Ishikawa (cell line): ENCODE data around the gene GAS2L3.
A peak's percentile ranks its signal among the peaks of the same experiment; 100 is the strongest.

Experiments
- CEBPB ChIP-seq: IDR thresholded peaks from 2 replicates; pipeline ENCODE4 v1.6.1; 2012
- CREB1 ChIP-seq: IDR thresholded peaks from 2 replicates; pipeline ENCODE4 v1.6.1; 2012; ENCODE audit warnings: low read depth
- EGR1 ChIP-seq: IDR thresholded peaks from 2 replicates; pipeline ENCODE4 v1.6.1; 2012
- EP300 ChIP-seq: IDR thresholded peaks from 2 replicates; pipeline ENCODE4 v1.6.1; 2012; ENCODE audit warnings: borderline replicate concordance
- FOXM1 ChIP-seq: IDR thresholded peaks from 2 replicates; pipeline ENCODE4 v1.6.1; 2012; ENCODE audit warnings: low read depth, borderline replicate concordance
- MAX ChIP-seq: IDR thresholded peaks from 2 replicates; pipeline ENCODE4 v1.6.1; 2012
- NFIC ChIP-seq: IDR thresholded peaks from 2 replicates; pipeline ENCODE4 v1.6.1; 2012
- RAD21 ChIP-seq: IDR thresholded peaks from 2 replicates; pipeline ENCODE4 v1.6.1; 2012; ENCODE audit warnings: low read depth
- REST ChIP-seq: IDR thresholded peaks from 2 replicates; pipeline ENCODE4 v1.6.1; 2012; ENCODE audit warnings: low read depth, mild to moderate bottlenecking
- TAF1 ChIP-seq: IDR thresholded peaks from 2 replicates; pipeline ENCODE4 v1.6.1; 2012; ENCODE audit warnings: low read depth, mild to moderate bottlenecking
- TCF12 ChIP-seq: IDR thresholded peaks from 2 replicates; pipeline ENCODE4 v1.6.1; 2012; ENCODE audit warnings: low read depth
- TEAD4 ChIP-seq: IDR thresholded peaks from 2 replicates; pipeline ENCODE4 v1.6.1; 2012
- USF1 ChIP-seq: IDR thresholded peaks from 2 replicates; pipeline ENCODE4 v1.6.1; 2012
- YY1 ChIP-seq: IDR thresholded peaks from 2 replicates; pipeline ENCODE4 v1.6.1; 2012; ENCODE audit warnings: low read depth
- ZBTB7A ChIP-seq: IDR thresholded peaks from 2 replicates; pipeline ENCODE4 v1.6.1; 2012; ENCODE audit warnings: low read depth

The GAS2L3 gene

GRCh38 chr12:100573292-100574186, at the start of gene GAS2L3:
Gene GAS2L3 (plus strand): TSS chr12:100573684. CDS start chr12:100594905, 21,221 bp downstream.
- TF ChIP-seq EP300 (no peak; the same call in 1 of the 2 replicates), TCF12 (peak; percentile 62), CREB1 (no peak), ZBTB7A (peak; percentile 56; the same call in 1 of the 2 replicates), EGR1 (peak; percentile 74), FOXM1 (peak; percentile 97), CEBPB (no peak), YY1 (no peak), NFIC (no peak), REST (no peak), MAX (peak; percentile 93), TEAD4 (no peak; the same call in 1 of the 2 replicates), USF1 (0 out of 2 replicates have a peak, but pooled peaks have one; percentile 32), TAF1 (peak; percentile 69), RAD21 (no peak)

GRCh38 chr12:100528034-100528433, 45.5 kb upstream of the GAS2L3 start:
- no peak for TF ChIP-seq EP300
- TF ChIP-seq EGR1: no peak
- no peak for TF ChIP-seq TCF12
- no peak for TF ChIP-seq RAD21
- no peak for TF ChIP-seq TEAD4

GRCh38 chr12:100528471-100529127, 44.9 kb upstream of the GAS2L3 start:
- no peak for TF ChIP-seq FOXM1

- TF ChIP-seq CEBPB (no peak), TCF12 (no peak), MAX (no peak), YY1 (no peak), USF1 (no peak), NFIC (no peak), FOXM1 (no peak), ZBTB7A (no peak), CREB1 (no peak), REST (no peak), EGR1 (no peak), TAF1 (no peak), EP300 (no peak)
Observed at GRCh38 chr12:100529756-100530350, 43.6 kb upstream of the GAS2L3 start.

- TF ChIP-seq USF1: no peak
- TF ChIP-seq NFIC: no peak
- no peak for TF ChIP-seq CEBPB
- no peak for TF ChIP-seq YY1
- TF ChIP-seq MAX: no peak
- no peak for TF ChIP-seq TAF1
- no peak for TF ChIP-seq FOXM1
- TF ChIP-seq TEAD4: no peak
- no peak for TF ChIP-seq ZBTB7A
- no peak for TF ChIP-seq TCF12
- TF ChIP-seq CREB1: no peak
- TF ChIP-seq RAD21: no peak
- TF ChIP-seq EGR1: no peak
- no peak for TF ChIP-seq EP300
- TF ChIP-seq REST: no peak
Observed at GRCh38 chr12:100533376-100533775, 40.1 kb upstream of the GAS2L3 start.
